Activated effector memory CD4-positive, alpha-beta T cell treated with anti-CD3 and anti-CD28 coated beads, Interleukin-2, amount 50 U/mL, for 16 hours (primary cell): ENCODE results near the gene PRKG1.
"Not testable (repeated sequence)": the region's sequence is repeated elsewhere in the genome, so short reads cannot be mapped to it uniquely, and the experiment has no call there.

Source experiments
- DNase-seq: peaks from one replicate; pipeline ENCODE4 v3.0.0-alpha.2; 2020

PRKG1 gene

DNA sequence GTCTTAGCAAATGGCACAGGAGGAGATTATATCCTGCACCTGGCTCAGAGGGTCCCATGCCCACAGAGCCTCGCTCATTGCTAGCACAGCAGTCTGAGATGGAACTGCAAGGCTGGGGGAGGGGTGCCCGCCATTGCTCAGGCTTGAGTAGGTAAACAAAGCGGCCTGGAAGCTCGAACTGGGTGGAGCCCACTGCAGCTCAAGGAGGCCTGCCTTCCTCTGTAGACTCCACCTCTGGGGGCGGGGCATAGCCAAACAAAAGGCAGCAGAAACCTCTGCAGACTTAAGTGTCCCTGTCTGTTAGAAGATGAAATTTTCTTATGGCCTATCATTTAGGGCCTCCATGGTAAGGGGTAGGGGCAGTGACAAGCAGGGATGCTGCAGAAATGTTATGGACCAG, 207.1 kb downstream of the PRKG1 start:
- DNase-seq, result not testable (repeated sequence)

GRCh38 chr10:51285601-51286000, 211.3 kb downstream of the PRKG1 start:
- no peak for DNase-seq

DNA sequence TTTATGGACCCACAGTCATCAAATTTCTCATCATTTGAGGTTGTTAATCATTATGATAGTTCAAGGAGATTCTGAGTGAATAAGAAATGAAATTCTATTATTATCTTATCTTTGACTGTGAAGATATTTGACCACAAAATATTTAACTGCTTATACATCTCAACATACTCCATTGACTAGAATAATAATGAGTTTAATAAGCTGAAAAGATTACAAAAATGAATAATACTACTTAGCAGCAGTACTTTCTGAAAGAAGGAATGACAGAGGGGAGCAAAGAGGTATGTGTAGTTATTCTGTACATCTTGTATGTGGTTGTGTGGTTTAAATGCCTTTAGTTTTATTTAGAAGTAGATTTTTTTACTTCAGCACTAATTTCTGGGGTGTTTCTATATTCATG, 214.2 kb downstream of the PRKG1 start:
- no peak for DNase-seq

GRCh38 chr10:51289519-51289918, 215.2 kb downstream of the PRKG1 start:
- no peak for DNase-seq

GRCh38 chr10:51291961-51292360, 217.7 kb downstream of the PRKG1 start:
- no peak for DNase-seq

DNA sequence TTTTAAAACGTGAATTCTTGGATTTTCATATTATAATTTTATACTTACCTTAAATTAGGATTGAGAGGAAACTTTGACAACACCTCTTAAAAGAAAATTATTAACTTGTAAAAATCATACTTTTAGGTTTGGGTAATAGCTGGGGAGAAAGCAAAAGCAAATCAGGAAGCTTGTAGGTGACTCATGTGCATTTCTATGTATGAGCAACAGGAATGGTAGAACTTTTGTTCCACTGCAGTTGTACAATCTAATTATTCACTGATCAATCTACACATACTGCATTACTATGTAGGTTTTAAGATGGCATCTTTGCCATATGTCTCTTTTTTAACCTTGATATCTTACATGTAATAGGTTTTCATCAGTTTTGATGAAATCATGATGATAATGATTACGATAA, 223.2 kb downstream of the PRKG1 start:
- DNase-seq, result no peak

DNA sequence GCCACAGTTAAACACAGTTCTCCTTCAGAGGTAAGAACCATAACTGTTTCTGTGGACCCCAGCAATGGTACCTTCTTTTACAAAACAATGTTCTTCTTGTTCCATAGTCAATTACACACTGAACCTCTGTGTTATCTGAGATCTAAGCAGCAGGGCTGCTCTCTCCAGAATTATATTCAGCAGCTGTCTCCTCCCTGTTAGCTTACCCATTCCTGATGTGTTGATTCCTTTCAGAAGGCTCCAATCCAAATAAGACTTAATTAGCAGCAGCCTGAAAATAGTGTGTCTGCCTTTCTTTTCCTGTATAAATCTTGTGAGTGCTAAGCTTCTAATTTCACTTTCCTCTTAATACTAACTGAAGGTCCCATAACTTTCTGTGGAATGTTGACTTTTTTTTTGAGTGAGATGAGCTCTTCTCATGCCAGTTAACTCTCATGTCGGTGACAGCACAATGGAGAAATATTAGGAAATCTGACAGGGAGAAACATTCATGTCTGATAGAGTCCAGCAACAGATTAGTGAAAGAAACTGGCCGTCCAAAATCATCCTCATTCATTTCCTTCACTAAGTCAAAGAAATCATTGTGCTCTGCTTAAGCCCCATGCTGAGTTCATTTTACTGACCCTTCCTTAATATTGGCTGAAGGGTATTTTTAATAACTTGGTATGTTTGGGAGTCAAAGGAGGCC, 226.5 kb downstream of the PRKG1 start:
- DNase-seq, result no peak

GRCh38 chr10:51301644-51302043, 227.4 kb downstream of the PRKG1 start:
- no peak for DNase-seq

DNA sequence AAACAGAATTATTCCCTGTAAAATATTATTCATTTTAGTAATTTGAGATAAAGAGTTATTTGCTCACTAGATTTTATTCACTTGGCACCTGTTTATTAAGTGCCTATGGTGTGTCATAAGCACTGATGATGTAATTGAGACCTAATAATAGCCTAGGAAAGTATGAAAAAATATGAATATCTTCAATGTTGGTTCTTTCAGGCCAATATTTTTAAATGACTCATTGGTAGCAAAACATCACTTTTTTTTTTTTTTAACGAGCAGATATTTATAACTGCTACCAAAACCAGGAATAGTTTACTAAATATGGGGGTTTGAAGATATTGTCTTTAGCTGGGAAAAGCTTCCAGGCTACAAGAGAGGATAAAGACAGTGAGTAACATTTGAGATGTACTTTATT, 228.0 kb downstream of the PRKG1 start:
- DNase-seq, result no peak

DNA sequence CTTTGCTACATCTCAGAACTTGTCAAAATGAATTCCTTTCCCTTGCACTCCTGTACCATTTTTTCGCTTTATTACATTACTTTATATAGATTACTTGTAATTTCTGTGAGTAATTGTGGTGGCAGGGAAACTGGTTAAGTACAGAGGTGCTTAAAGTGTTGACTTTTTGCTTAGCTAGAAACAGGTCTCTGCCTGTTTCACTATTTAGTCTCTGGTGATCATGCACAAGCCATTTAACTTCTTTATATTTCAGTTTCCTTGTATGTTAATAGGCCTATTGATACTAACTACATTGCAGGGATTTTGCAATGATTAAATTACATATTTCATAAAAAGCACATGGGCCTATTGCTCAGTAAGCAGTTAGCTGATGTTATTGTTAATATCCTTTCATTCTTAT, 233.8 kb downstream of the PRKG1 start:
- no peak for DNase-seq

GRCh38 chr10:51311228-51311627, 236.9 kb downstream of the PRKG1 start:
- DNase-seq, result no peak

DNA sequence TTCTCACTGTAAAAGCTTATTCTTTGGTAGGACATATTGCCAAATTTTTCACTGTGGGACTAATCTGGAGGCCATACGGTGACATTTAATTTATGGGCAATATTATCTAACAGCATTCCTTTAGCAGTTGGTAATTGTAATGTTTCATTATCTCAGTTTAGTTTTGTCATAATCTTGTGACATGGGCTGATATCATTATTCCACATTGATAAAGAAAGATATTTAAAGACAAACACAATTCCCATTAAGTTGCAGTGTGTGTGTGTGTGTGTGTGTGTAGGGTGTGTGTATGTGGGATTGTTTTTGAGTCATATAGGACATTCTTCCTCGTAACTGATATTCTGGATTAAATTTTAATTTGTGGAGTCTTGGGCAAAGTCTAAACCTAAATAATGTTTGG, 238.5 kb downstream of the PRKG1 start:
- no peak for DNase-seq

DNA sequence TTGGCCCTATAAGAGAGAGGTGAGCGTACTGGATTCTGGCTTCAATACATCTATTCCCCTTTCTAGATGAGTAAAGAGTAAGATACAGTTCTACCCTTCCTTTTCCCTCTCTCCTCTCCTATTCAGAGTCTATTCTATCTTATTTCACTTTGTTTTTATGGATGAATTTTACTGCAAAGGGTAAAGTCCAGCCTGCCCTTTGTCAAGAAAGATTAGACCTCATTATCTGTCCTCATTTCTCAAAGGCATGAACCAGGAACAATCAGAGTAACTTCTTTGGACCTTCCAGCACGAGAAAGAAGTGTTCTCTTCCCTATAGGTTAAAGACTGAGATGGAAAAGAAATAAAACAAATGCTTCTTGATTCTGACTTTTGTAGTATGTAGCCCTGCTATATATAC, 239.0 kb downstream of the PRKG1 start:
- no peak for DNase-seq

DNA sequence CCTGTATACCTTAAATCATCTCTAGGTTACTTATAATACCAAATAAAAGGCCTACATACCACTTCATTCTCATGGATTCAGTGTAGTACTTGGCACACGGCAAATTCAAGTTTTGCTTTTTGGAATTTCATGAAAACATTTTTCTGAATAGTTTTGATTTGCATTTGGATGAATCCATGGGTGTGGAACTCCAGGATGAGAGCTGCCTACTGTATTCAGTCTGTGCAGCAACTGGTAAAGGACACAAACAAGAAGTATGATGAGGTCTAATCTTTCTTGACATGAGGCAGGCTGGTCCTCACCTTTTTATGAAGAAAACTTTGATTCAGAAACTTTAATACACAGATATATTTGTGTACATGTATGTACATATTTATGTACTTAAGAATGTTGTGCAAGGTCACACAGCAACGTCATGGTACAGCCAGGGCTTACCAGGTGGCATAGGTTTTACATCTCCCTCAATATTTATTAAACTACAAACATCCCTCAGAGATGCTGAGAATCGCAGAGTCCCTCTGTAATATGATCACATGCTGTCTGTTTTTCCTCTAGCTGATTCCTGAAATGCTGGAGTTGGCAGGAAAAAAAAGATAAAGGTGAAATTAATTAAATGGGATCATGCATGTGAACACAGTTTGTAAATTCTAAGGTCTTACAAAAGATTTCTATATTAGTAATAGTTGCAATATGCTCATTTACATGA, 239.6 kb downstream of the PRKG1 start:
- DNase-seq, result no peak

DNA sequence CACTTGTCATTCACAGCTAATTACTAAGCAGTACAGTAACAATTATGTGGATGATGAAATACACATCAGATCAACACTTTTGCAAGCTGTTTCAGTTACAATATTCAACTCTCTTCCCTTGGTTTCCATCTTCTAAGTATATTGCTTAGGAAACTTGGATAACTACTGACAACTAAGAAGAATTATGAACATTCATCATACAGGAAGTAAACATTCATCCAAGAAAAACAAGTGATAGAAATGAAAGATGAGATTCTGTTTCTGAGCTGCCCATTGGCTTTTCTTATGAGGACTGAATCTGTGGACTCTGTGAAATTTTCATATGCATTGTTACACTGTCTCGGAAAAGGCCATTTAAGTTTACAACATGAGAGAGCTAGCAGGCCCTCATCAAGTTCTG, 240.2 kb downstream of the PRKG1 start:
- DNase-seq, result no peak

GRCh38 chr10:51318399-51319172, 244.3 kb downstream of the PRKG1 start:
- no peak for DNase-seq

DNA sequence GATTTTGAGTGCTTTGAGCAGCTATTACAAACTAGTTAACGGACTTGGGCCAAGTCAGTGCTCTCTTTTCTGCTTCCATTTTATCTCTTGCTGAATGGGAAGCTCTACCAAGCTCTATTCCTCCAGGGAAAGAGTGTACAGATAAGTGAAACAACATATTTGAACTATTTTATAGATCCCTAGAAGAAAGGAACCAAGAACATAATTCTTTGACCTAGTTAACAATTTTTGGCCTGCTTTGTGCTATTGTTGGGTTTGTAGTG, 244.8 kb downstream of the PRKG1 start:
- no peak for DNase-seq

- no peak for DNase-seq
These were observed 247.0 kb downstream of the PRKG1 start for GRCh38 chr10:51321300-51321699.

- no peak for DNase-seq
These were observed 247.7 kb downstream of the PRKG1 start for GRCh38 chr10:51321980-51322379.

DNA sequence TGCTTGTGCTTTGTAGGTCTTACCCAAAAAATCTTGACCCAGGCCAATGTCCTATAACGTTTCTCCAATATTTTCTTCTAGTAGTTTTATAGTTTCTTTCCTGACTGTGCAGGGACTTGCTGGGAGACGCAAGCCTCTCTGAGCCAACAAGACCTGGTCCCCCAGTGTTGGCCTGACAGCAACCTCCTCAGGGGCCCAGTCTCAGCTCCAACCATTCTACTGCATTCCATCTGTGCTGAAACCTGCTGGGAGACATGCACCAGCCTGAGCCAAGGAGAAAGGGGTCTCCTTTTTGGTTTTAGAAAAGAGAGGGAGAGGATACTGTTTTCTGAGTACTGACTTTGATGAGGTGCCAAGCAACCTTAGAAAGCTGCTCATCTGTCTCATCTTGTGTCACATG, 251.4 kb downstream of the PRKG1 start:
- no peak for DNase-seq

- no peak for DNase-seq
These were observed 251.9 kb downstream of the PRKG1 start for GRCh38 chr10:51326174-51326573.

GRCh38 chr10:51327432-51327831, 253.1 kb downstream of the PRKG1 start:
- DNase-seq, result no peak

- DNase-seq, result no peak
These were observed 266.1 kb downstream of the PRKG1 start for GRCh38 chr10:51340366-51340765.

GRCh38 chr10:51340845-51341610, 266.7 kb downstream of the PRKG1 start:
- DNase-seq, result no peak
